ENCODE measurements around the gene CDH23. TPM values are rescaled to one million over a fixed set of nuclear protein-coding genes. Genes with fewer than 3 reads are reported as not detected.

Gene CDH23
- total RNA-seq, 1 experiment from 2014 or later = not detected

DNA sequence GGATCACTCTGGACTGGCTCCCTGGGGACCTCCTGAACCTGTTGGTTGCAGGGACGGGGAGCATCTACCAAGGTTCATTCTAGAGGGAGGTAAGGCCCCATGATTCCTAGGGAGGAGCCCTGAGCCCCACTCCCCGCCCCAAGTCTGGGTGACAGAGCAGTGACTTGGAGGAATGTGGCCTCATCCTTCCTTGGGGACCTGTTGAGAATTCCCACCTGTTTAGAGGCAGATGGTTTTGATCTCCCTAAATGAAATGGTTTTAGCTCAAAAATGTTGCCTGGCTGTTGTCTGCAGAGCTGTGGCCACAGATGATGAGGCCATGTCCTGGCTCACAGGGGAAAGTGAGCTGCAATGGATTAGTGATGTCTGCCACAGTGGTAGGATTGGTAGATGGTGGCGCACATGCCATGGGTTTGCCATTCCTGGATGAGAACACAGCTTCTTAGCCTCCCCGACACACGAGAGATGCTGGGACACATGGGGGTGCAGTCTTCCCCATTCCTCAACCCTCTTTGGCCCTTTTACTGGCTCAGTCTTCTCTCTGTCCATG lies 310.6 kb downstream of the CDH23 start:
- DNase-seq (ENCODE audit: low read depth) = no peak

DNA sequence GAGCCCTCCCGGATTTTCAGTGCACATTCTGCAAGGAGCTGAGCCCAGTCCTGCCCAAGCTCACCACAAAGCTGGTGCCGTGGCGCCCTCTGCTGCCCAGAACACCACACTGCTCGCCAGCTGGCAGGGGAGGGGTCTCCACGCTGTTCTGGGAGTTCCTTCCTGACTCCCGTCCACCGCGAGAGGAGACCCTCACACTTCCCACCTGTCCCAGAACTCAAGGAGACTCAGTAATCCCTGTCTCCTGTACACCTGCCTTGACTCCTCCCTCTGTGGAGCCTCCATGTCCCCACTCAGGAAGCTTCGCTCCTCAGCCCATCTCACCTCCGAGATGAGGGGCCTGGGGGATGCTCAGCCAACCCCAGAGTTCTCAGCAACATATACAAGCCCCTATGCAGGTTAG lies 311.6 kb downstream of the CDH23 start:
- no peak for DNase-seq (ENCODE audit: low read depth)

GRCh38 chr10:71708897-71709882 lies 312.5 kb downstream of the CDH23 start:
- no peak for DNase-seq (ENCODE audit: low read depth)

GRCh38 chr10:71710519-71710918 lies 313.8 kb downstream of the CDH23 start:
- DNase-seq (ENCODE audit: low read depth) = no peak

DNA sequence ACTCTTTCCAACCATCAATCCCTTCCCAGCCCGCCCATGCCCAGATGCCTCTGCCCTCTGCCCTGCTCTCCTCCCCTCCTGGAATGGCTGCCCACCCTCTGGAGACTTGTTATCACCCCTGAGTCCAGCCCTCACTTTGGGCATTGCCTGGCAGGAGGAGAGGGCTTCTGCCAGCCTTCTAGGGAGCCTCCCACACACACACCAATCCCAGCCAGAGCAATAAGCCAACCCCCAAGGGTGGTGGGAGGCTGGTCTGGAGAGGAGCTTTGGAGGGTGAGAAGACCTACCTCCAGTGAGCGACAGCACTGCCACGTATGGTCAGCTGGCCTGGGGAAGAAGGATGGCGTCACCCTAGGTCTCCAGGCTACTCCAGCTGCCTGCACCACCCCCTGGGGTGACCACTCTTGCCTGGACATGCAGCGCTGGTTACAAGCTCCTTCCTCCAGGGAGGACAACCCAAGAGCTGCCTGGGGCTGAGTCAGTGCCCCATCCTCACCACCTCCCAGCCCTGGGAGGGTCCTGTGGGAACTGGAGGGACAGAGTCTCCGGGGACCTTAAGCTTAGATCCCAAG lies 314.4 kb downstream of the CDH23 start:
- no peak for DNase-seq (ENCODE audit: low read depth)

DNA sequence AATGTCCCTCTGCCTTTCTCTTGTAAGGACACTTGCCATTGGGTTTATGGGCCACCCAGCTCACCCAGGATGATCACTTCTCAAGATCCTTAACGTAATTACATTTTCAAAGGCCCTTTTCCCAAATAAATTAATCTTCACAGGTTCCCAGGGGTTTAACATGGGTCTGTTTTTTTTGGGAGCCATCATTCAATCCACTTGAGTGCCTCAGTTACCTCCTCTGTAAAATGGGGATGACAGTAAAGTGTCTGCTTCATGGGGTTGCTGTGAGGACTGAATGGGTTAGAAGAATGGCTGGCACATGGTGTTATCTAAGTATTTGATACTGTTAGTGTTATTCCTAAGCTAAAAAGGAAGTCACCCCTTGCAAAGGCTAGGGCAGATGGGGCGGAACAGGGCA lies 315.4 kb downstream of the CDH23 start:
- DNase-seq (ENCODE audit: low read depth) = no peak

DNA sequence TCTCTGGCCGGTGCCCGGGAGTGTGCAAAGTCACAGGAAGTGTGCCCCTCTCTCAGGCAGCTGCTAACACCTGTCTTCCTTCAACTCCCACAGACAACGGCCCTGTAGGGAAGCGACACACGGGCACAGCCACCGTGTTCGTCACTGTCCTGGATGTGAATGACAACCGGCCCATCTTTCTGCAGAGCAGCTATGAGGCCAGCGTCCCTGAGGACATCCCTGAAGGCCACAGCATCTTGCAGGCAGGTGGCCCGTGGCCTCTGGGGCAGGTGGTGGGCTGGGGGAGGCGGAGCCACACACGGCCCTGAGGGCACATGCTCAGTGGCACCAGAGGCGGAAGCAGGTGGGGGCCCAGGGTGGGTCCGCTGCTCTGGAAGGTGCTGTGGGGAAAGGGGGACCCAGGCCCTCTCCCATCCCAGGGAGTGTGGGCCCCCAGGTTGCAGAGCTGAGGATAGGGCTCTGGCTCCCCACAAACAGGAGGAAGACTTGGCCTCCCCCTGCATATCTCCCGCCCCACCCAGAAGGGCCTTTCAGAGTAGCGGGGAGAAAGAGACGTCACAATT lies 315.9 kb downstream of the CDH23 start:
- no peak for DNase-seq (ENCODE audit: low read depth)

DNA sequence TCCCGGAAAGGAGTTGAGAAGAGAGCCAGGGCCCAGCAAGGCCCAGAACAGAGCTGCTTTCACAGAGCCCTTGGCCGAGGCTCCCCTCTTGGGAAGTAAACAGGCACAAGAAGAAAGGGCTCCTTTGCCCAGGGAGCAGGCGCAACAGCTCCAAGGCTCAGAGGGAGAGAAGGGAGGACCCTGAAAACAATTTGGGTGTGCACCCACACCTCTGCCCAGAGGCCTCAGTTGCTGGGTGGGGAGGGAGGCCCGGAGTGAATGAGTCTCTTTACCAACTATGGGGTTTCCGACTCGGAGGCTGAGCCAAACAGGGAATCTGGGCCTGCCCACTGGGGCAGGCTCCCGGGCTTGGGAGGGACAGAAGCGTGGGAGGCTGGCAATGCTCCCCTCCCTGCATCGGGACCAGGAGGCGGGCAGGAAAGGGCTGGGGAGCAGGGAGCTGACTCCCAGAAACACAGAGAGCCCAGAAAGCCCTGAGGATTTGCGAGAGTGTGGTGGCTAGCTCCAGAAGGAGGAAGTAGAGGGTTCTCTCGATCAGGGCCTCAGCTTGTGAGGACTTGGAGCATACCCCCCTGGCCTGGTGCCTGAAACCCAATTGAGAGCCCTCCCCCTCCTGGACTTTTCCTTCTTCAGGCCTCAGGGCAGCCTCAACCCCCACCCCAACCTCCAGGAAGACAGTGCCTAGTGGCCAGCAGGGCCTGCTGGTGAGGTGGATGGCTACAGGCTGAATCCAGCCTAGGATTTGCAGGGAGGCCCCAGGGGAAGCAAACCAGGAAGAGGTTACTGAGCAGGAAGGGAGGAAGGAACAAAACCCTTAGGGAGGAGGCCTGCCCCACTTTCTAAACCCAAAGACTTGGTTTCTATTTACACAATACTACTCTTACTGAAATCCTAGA lies 316.7 kb downstream of the CDH23 start:
- peak; percentile 52 for DNase-seq (ENCODE audit: low read depth)

- DNase-seq (ENCODE audit: low read depth) = no peak
Observed at GRCh38 chr10:71714031-71714410, 317.3 kb downstream of the CDH23 start.

- DNase-seq (ENCODE audit: low read depth) = no peak
Observed at GRCh38 chr10:71714592-71714991, 317.9 kb downstream of the CDH23 start.

- DNase-seq (ENCODE audit: low read depth) = no peak
Observed at GRCh38 chr10:71715026-71715425, 318.3 kb downstream of the CDH23 start.

DNA sequence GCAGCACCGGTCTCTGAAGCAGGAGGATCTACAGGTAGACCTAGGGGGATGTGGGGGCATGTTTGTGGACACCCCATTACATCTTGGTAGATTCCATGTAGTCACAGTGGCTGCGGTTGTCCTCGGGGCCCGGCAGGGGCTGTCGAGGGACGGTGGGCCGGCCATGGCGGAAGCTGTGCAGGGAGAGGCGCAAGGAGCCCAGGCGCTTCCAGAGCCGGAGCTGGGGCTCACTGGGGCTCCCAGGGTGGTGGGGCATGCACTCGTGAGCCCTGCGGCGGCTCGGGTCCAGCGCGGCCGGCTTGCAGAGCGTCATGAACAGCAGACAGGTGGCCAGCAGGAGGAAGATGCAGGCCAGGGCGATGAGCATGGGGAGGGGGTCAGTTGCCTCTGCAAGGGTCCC lies 319.1 kb downstream of the CDH23 start:
- no peak for DNase-seq (ENCODE audit: low read depth)

DNA sequence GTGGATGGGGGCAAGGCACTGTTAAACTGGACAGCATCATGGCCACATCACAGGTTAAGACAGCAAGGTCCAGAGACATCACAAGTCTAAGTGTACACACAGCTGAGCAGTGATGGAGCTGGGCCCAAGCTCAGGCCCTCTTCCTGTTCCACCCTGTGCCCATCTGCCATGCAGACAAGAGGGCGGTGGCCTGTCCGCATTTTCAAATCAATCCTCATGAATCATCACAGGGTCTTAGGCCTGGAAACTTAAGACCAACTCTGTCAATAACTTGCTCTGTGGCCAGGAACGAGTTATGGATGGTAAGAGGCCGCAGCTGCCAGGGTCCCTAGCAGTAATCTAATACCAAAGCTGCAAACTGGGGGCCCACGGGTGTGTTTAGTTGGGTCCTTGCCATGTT lies 319.7 kb downstream of the CDH23 start:
- no peak for DNase-seq (ENCODE audit: low read depth)

GRCh38 chr10:71717056-71717455 lies 320.3 kb downstream of the CDH23 start:
- DNase-seq (ENCODE audit: low read depth) = no peak

GRCh38 chr10:71717551-71717951 lies 320.8 kb downstream of the CDH23 start:
- DNase-seq (ENCODE audit: low read depth) = no peak

GRCh38 chr10:71718165-71718698 lies 321.5 kb downstream of the CDH23 start:
- no peak for DNase-seq (ENCODE audit: low read depth)

GRCh38 chr10:71719042-71719441 lies 322.3 kb downstream of the CDH23 start:
- DNase-seq (ENCODE audit: low read depth) = no peak

DNA sequence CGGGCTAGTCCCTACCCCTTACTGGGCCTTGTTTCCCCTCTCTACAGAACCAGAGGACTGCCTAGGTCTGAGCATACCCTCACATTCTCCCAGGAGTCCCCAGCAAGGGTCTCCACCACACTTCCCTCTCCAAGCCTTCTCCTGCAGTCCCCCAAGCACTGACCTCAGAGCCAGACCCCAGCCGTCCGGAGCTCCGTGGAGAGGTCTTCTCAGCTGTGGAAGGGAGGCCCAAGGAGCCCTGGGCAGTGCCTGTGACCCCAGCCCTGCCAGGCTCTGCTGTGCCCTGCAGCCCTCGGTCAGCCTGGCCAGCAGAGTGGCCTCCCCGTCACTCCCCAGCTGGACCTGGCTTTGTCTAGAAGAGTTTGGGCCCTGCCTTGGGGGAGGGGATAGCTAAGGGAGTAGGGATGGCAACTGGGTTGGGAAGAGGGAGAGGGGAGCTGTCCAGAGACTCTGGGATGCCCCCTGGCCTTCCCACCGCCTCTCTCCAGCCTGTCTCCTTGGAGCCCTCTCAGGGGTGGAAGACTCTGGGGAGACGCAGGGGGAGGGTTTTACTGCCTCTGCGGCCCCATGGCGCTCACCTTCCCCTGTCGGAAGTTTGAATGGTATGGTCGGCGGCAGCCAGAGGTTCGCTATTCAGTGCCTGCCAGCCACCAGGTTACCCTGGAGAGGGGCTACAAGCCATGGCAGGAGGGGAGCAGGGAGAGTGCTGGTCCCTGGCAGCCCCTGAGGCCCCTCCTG lies 322.9 kb downstream of the CDH23 start, which contains the start of gene C10orf105:
Gene C10orf105, minus strand, starts transcription at position 315 of the 738 bp plus-strand sequence. CDS start 3,441 bp downstream, outside the sequence.
- no peak for DNase-seq (ENCODE audit: low read depth)

DNA sequence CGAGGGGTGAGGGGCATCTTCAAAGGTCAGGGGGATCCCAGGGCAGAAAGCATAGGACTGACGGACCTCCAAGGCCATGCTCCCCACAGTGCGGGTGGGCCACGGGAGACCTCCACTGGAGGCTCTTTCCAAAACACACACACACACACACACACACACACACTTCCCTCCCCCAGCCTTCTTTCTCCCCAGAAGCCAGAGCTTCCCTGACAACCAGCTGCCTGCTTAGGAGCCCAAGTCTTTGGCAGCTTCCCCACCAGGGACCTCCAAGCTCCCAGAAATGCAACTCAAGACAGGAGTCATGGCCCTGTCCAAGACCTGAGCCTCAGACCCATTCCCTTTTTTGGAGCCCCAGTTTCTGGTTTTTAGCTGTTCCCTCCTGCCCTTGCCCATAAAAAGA lies 323.6 kb downstream of the CDH23 start:
- no peak for DNase-seq (ENCODE audit: low read depth)

DNA sequence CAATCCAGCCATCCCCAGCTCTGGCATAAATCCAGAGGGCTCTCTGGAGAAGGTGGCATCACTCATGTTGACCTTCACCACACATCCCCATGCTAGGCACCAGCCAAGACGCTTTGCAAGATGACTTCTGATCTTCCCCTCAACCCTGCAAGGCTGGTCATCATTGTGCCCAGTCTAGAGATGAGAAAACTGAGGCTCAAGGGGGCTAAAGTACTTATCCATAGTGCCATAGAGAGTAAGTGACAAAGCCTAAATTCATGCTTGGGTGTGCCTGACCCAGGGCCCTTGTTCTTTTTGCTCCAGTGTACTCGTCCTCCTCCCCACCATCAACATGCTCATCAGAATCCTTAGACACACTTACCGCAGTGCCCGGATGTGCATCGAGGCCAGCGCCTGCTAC lies 324.6 kb downstream of the CDH23 start:
- DNase-seq (ENCODE audit: low read depth) = no peak

Data from M059J (cell line).